Ramos (cell line): ENCODE results near the gene BAIAP2L2.

Experiments
- in situ Hi-C: fragments of 300-500 bp; cut with MboI; formaldehyde crosslinking; loops from one replicate; pipeline ENCODE4 v1.14.3; 2022; ENCODE audit warnings: low sequenced_read_pairs; ENCODE audit not compliant: unreplicated experiment

Gene BAIAP2L2

DNA sequence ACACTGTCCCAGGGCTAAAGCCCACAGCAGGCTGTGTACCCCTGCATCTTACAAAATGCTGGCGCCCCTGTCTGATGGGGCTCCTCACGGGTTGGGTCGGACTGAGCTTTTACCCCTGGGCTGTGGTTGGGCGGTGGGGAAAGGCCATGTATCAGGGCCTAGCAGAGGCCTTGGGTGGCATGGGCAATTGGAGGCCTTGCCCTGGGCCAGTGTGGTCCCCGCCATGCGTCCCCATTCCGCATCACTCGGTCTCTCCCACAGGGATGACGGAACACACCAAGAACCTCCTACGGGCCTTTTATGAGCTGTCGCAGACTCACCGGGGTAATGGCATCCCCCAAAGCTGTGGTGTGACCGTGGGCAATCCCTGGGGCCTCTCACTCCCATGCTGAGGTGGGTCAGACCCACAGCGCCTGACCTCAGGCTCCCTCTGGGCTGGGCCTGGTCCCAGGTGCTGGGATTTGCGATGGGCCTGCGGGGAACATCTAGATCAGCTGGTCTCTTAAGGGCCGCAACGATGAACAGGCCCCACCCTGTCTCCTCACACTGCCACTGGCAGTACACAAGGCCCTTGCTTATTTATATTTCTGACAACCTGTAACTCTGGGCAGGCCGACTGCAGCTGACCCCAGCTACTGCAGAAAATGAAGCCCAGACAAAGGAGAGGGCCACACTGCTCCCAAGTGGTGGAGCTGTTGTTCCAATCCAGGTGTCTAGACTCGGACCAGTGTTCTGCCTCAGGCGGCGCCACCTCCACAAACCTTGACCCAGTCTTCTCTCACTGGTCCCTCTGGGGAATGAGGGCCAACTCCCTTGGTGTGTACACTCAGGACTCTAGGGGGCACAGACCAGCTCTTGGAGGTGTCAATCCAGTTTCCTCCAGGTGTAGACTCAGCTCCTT, 38.8 kb downstream of the BAIAP2L2 start:
- in situ Hi-C loops, result no loop called here

DNA sequence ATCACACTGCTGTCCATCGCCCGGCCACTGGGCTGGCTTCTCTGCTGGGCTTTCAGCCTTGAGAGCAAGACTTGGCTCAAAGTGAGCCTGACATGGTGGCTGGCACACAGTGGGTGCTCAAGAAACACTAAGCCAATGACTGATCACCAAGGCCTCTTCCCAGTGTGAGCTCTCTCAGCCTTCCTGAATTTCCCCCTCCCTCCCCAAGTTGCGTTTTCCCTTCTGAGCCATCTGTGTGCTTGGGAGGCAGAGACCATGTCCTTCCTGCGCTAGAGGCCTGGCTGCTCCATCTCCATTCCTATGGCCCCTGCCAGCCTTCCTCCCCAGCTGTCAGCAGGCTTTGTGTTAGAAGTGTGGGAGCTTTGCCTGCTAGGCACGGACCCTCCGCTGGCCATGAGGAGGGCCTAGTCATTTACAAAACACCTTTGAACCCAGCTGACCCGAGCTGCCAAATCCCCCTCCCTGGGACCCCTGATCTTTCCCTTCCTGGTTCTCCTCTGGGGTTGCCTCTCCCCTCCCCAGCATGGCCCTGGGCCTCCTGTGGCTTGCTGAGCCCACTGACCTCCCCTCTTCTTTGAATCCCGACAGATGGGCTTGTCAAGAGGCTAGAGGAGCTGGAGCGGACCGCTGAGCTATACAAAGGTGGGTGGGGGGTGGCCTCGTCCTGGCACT, 40.1 kb downstream of the BAIAP2L2 start:
- in situ Hi-C loops, result no loop called here

DNA sequence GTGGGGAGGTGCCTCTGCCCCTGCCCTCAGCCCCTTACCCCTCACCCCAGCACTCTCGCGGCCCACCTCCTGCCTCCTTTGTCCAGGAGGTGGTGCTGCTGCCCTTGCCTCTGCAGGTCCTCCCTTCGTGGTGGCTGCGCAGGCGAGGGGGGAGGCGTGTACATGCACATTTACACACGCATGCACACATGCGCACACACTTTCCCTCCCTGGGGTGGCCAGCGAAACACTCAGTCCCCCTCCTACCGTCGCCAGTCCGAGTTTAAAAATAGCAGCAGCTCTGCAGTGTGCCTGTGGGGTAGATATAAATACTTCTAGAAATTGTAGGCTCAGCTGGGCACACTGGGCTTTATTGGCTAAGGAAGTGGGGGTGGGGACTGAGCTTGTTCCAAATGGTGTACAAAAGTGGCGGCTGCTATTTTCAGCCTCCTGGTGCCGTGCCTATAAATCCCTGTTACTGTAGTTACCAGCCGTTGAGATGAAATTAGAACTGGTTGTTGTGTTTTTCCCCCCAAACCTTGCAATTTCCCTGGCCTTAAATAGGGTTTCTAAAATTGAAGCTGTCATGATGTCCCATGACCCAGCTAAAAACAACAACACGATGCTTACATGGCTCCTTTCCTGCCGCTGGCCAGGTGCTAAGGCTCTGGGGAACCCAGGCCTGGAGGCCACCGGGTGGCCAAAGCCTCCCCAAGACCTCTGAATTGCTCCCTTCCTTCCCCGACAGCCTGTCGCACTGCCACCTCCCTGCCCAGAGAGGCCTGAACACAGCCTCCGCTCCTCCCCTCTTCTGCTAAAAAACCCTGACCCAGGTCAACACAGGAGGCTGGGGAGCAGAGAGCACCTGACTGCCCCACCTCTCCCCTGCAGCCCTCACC, 40.9 kb downstream of the BAIAP2L2 start:
- in situ Hi-C loops, result no loop called here

DNA sequence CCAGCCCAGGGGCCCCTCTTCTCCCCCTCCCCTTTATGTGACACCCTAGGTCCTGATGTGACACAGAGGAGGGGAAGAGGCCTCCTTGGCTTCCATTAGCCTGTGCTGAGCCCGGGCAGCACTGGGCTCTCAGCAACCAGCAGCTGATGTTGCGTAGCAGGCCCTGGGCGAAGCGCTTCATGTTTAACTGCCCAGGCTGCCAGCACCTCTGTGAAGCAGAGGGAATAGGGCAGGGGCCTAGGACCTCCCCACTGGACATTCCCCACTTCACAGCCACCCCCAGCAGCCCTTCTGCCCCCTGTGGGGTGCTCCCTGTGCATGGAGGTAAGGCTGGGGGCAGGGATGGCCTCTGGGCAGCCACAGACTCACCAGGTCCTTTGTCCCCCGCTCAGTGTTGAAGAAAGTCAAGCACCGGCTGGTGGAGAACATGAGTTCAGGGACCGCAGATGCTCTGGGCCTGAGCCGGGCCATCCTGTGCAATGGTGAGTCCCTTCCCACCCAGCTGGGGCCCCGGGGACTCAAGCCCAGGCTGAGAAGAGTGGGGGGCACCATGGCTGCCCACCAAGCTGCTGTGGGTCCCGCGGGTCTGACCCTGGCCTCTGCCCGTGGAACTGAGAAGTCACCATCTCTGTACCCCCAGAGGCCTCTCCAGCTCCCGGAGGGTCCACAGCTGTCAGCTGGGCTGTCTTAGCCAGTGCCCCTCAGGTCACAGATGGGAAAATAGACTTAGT, 41.7 kb downstream of the BAIAP2L2 start:
- in situ Hi-C loops, result no loop called here

DNA sequence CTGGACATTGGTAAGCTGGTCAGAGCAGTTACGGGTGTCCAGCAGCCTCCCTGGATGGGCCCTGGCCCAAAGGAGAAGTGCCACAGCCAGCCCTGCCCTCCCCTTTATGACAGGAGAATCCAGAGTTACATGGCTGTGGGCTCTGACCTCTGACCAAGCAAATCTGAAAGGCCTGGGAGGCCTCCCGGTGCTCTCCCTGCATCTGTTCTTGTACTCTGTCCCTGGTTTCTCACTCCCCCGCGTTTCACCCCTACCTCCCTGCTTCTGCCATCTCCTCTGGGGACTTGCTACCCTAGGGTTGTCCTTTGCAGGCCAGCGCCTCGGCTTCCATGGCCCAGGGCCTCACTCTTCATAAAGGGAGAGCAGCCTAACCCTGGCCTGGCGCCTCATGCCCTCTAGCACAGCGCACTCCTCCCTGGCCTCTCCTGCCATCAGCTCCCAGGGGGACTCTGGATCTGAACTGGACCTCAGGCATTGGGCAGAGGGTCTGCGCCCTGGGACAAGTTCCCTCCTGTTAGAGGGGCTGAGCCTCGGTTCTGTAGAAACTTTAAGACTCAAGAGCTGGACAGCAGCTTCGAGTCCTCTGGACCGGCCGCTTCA, 42.6 kb downstream of the BAIAP2L2 start:
- in situ Hi-C loops, result no loop called here

DNA sequence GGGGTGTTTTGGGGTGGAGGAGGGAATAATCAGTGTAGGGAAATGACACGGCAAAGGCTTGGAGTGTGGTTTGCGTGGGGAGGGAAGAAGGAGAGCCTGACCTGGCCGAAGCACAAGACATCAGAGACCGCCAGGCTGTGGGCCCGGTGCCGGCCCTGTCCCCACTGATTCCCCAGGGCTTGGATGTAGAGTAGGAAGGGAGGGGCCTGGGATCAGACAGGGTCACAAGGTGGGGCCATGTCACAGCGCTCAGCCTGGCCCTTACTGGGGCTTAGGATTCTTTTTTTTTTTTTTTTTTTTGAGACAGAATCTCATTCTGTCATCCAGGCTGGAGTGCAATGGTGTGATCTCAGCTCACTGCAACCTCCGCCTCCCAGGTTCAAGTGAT, 43.5 kb downstream of the BAIAP2L2 start:
- in situ Hi-C loops, result no loop called here

DNA sequence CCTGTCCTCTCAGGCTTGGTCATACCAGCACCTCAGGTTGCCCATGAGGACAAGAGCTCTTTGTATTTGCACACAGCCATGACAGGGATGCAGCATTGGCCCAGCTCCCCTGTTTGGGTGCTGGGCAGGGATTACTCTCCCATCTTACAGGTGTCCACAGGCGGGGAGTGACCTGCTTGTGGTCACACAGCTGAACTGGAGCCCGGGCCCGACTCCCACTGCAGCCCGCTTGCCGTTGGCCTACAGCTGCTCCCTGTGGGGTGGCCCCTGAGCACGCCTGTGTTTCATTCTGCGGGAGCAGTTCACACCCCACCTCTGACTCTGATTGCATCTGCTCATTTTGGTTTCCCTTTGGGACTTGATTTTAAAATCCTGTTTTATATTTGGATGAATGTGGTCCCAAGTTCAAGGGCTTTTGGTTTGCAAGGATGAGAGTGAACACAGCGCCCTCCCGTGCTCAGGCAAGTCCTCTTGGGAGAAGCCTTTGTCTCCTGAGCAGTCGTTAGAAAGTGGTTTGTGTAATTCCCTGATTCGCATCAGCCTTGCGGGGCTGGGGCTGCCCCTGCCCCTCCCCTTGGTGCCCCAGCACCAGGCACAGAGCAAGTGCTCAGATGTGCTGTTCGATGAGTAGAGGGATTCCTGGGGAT, 44.0 kb downstream of the BAIAP2L2 start:
- in situ Hi-C loops, result no loop called here

DNA sequence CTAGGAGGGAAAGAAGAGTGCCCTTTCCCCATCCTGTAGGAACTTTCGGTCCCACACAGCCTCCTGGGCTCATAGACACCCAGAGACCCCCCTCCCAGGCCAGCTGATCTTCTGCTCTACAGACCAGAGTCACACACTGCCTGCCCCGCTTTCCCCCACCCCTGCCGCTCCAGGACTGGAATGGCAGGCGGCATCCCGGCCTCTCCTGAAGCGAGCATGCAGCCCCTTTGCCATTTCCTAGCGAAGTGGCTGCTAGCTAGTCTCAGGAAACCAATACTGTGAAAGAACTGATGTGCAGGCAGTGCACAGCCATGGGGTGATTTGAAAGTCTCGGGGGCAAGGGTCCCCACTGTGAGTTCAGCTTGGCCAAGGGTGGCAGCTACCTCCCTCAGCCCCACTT, 44.9 kb downstream of the BAIAP2L2 start:
- in situ Hi-C loops, result no loop called here

DNA sequence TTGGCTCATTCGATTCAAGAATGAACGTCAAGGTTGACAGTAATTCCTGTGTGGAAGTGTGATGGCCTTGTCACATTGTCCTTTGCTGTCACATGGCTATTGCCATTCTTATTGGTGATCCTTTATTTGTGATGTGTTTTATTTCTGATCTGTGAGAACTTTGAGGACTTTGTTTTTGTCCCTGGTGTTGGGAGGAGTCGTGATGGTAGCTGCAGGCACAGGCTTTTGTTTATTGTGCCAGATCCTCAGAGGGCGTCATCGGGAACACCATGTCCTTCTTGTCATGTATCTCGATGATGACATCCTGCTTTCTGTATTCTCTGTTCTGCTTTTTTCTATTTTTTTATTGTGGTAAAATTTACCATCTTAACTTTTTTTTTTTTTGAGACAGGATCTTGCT, 47.7 kb downstream of the BAIAP2L2 start:
- in situ Hi-C loops, result no loop called here

DNA sequence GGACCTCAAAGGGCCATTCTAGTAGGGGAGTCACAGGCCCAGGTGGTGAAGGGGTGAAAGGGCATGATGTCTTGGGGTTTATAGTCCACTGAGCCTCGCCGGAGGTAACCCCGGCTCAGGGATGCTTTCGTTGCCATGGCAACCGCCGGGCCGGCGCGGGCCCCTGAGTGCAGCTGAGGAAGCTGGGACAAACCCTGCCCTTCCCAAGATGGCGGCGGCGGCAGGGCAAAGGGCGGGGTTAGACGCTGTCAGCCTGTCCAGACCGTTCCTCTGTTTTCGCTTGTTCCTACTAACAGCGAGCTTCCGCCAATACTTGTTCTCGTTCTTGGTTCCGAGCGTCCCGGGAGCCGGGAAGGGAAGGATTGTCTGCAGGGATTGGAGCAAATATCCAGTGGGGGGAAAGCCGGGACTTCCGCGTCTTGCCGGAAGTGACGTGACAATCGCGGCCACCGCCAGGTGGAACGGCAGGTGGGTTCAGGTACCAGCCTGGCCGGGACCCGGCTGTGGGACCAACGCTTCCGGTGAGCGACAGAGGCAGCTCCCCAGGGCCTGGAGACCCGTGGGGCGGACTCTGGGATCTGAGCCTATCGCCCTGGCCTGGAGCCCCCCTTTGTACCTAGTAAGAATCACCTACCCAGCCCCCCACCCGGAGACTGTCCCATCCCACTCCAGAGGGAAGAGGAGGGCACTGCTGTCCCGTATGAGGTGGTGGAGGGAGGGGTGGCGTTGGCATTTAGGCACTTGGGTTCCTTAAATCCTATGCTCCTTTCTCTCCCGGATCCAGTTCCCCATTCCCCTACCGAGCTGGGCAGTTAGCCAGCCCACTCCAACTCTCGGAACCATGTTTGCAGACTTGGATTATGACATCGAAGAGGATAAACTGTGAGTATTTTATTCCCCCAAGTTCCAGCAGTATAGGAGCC, 53.3 kb downstream of the BAIAP2L2 start, which contains the start of gene PICK1:
Gene PICK1 (plus strand): TSS at position 436 of the 923 bp plus-strand sequence. CDS start 406 bp downstream, at position 842.
- in situ Hi-C loops, result no loop called here

DNA sequence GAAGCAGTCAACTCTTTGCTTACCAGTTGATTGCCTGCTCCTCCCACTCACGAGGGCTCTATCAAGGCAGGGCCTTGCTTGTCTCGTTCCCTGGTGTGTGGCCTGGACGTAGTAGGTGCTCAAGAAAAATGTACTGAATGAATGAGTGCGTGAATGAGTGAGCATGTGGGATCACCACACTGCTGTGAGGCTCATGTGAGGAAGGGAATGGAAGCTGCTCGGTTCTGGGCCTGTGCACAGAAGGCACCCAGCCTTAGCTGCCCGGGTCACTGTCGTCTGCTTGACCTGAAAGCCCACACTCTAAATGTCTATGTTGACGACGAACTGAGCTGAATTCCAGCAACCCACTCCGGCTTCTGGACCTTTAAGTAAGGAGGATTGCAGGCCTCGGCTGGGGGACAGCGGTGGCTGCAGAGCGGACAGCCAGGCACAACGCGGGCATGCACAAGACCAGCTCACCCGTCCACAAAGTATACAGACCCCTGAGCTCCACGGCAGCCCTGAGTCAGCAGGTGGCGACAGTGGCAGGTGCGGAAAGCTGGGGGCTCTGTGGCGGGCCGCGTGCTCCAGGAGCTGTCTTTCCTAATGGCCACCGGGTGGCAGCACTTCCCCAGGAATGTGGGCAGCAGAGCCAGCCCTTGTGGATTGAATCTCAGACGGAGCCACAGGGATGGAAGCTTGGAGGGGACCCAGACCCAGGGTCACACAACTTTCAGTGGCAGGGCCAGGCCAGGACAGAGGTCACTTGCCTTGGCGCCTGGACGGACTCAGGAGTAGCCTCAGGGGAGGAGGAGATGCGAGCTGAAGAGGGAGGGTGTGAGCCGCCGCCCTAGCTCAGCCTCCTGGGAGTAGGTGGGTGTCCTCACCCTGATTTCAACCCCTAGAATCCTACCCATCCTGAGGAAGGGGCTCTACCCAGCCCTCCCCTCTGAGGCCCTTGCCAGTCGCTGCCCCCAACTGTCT, 58.3 kb downstream of the BAIAP2L2 start:
- in situ Hi-C loops, result no loop called here

DNA sequence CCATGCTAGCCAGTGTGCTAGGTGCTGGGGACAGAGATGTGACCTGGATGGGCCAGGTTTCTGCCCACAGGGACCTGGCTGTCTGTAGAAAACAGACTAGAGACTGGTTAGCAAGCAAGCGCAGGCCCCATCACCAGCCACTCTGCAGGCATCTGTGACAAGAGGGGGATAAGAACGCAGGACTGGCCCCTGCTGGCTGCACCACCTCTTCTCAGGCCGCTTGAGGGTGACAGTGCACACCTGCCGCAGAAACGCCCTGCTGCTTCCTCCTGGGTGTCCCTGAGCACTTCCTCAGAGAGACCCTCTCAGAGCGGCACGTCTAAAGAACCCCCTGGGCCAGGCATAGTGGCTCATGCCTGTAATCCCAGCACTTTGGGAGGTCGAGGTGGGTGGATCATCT, 59.2 kb downstream of the BAIAP2L2 start:
- in situ Hi-C loops, result no loop called here

DNA sequence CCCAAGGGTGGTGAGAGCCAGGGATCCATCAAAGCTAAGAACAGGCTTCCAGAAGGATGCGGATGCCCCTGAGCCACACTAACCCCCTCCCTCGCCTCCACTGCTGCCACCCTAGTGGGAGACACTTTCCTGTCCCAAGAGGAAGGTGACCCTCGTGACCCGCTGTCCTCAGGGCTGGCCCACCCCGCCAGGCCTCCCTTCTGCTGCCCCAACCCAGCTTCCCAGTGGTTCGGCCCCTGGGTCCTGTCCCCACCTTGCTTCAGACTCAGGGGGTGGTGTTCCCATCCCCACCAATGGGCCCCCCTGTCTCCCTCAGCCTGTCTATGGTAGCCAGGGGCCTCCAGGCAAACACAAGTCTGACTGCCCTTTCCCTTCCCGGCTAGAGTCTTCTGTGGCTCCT, 59.8 kb downstream of the BAIAP2L2 start:
- in situ Hi-C loops, result no loop called here

DNA sequence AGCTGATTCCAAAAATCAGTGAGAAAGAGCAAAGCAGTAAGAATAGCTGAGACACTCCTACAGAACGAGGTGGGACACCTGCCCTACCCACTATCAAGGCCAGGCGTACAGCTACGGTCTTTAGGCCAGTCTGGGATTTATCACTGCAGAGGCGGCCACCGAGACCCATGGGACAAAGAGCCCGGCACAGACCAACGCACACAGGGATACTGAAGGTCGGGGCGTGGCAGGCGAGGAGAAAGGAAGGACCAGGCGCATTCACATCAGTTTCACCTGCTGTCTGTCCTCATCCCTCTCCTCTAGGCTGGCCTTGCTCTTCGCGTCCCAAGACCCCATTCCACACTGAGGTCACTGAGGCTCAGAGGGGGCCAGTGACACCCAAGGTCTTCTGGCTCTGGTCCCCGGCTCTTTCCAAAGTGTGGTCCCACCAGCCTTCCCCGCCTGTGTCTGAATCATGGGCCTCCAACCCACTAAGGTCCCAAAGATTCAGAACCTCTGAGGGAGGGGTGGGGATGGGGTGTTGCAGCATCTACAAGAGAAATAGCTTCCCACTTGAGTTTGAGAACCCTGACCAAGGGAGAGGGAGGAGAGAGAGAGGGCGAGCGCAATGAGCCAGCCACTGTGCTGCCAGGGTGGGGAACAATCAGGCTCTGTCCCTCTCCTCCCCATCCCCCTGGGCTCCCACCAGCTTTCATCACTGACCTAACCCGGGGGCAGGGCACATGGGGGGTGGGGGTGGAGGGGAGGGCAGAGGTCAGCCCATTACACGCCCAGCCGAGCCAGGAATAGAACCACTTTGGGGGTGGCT, 60.5 kb downstream of the BAIAP2L2 start:
- in situ Hi-C loops, result no loop called here

DNA sequence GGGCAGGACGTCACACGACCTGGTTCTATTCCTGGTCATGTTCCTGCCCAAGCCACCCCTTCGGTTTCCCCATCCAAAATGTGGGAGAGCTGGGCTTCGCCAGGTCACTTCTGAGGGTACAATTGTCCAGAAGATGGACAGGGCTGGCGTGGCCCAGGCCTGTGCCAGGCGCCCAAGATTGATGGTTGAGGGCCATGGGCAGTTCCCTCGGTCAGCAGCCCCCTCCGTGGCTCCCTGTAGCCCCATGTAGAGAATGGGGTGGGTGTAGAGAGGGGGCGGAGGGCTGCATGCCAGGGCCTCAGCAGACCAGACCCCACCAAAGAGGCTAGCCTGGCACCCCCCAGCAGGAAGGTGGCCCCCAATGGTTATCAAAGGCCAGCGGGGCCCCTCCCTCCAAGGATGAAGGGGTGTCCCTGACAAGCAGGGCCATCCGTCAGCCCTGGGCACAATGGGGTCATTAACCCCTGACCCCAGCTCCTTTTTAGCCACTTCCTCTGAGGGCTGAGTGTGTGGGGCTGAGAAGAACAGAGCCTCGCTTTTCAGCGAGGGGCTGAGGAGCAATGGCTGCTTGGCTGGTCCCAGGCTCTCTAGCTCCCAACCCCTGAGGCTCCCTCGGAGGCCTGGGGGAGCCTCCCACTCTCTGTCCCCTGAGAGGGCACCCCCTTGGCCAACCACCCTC, 64.3 kb downstream of the BAIAP2L2 start:
- in situ Hi-C loops, result no loop called here
